Neural progenitor cell (in vitro differentiated cells): ENCODE data around the gene KIAA1549.

Experiments
- CTCF ChIP-seq: fragments of 200-600 bp; sonication (generic); IDR thresholded peaks from 2 replicates; pipeline ENCODE4 v1.5.1; 2017; ENCODE audit warnings: antibody characterized with exemption, mild to moderate bottlenecking
- EZH2 ChIP-seq: fragments of 200-600 bp; sonication (generic); IDR thresholded peaks from 2 replicates; pipeline ENCODE4 v1.6.1; 2017; ENCODE audit warnings: antibody characterized with exemption, mild to moderate bottlenecking, moderate library complexity
- EZH2phosphoT487 ChIP-seq: fragments of 200-600 bp; sonication (generic); IDR thresholded peaks from 2 replicates; pipeline ENCODE4 v1.6.1; 2017; ENCODE audit warnings: antibody characterized with exemption

GRCh38 chr7:138907850-138908249 is 73.3 kb downstream of the KIAA1549 start:
- TF ChIP-seq CTCF (peak; percentile 16), EZH2phosphoT487 (no peak), EZH2 (no peak)
